Peyer's patch (tissue), 4 donors: Measurements from ENCODE around the gene DRD4. TPM values are rescaled to one million over a fixed set of nuclear protein-coding genes. Genes with fewer than 3 reads are reported as not detected.
A peak's percentile ranks its signal among the peaks of the same experiment; 100 is the strongest.
"Not testable (repeated sequence)": the region's sequence is repeated elsewhere in the genome, so short reads cannot be mapped to it uniquely, and the experiment has no call there.

Experiments
- DNase-seq, 3 donors: peaks; one replicate each; pipeline ENCODE4 v3.0.0-alpha.2; 2017 to 2019
- H3K27ac ChIP-seq, 4 donors: fragments of 200-600 bp; sonication (generic); one replicate each; pipeline ENCODE4 v1.5.1; 2016 to 2019
- H3K27me3 ChIP-seq, 2 donors: fragments of 200-600 bp; sonication (generic); one replicate each; pipeline ENCODE4 v1.5.1; 2019
- H3K36me3 ChIP-seq, 3 donors: fragments of 200-600 bp; sonication (generic); one replicate each; pipeline ENCODE4 v1.5.1; 2016 to 2019
- H3K4me1 ChIP-seq, 4 donors: fragments of 200-600 bp; sonication (generic); one replicate each; pipeline ENCODE4 v1.5.1; 2016 to 2019
- H3K4me3 ChIP-seq, 4 donors: fragments of 200-600 bp; sonication (generic); 1 replicate in 3 of 4; 2 replicates in 1 of 4; pipeline ENCODE4 v1.5.1; 2016 to 2019; ENCODE audit warnings: mild to moderate bottlenecking in 1 of 4
- H3K9me3 ChIP-seq, 4 donors: fragments of 200-600 bp; sonication (generic); one replicate each; pipeline ENCODE4 v1.5.1; 2016 to 2019; ENCODE audit warnings: mild to moderate bottlenecking in 1 of 4
- POLR2A ChIP-seq, 2 donors: fragments of 450-650 bp; IDR thresholded peaks; one replicate each; pipeline ENCODE4 v1.5.1; 2017; ENCODE audit warnings: antibody characterized with exemption in 2 of 2, mild to moderate bottlenecking in 2 of 2, moderate library complexity in 2 of 2
- total RNA-seq, 4 donors: library from RNA; depleted of rRNA; stranded (reverse); fragments of >200 nt; gene quantifications; one replicate each; pipeline ENCODE4 v1.1.0, GENCODE V29; 2016
- TF ChIP-seq, protein P1 (sequence below), 6 experiments: fragments of 450-650 bp in 4 of 6; fragments of 200-600 bp in 2 of 6; sonication (generic) in 1 of 6; IDR thresholded peaks; one replicate each; pipeline ENCODE4 v1.5.1; 2017 to 2019; ENCODE audit warnings: antibody characterized with exemption in 6 of 6, mild to moderate bottlenecking in 3 of 6, moderate library complexity in 1 of 6

DRD4 gene
- total RNA-seq, 4 donors from 2014 or later, result 1.6 to 3.0 TPM; not detected in 2

DNA sequence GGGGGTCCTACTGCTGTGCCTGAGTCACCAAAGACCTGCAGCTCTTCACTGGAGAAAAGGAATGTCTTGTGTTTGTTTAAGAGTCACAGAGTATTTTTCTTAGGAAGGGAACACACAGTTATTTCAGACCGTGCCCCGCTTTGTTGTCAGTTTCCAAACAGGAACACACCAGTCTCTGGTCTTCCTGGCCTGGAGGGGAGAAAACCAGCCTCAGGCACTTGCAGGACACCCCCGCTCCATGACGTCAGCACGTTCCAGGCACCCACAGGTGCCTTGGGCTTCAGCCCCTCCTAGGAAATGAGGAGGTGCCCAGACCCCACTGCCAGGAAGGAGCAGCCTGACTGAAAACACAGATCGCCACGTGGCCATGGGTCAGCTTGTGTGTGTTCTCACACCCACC lies 52.6 kb downstream of the DRD4 start:
- Histone ChIP-seq H3K4me1 (peaks cover 3 to 21% (median 14%) of the 10 kb centered on the region in 4 donors), H3K9me3 (no peaks in the 10 kb centered on the region), H3K27ac (no peak overlapping the region), H3K4me3 (no peak overlapping the region), H3K27me3 (no peaks in the 10 kb centered on the region), H3K36me3 (peaks cover 0 to 51% (median under 1%) of the 10 kb centered on the region in 3 donors)
- DNase-seq, result peak in 1 of 3 donors; percentile 43
- TF ChIP-seq POLR2A (IDR thresholded peaks at IDR 0.05), result no peak
- TF ChIP-seq, protein P1, sequence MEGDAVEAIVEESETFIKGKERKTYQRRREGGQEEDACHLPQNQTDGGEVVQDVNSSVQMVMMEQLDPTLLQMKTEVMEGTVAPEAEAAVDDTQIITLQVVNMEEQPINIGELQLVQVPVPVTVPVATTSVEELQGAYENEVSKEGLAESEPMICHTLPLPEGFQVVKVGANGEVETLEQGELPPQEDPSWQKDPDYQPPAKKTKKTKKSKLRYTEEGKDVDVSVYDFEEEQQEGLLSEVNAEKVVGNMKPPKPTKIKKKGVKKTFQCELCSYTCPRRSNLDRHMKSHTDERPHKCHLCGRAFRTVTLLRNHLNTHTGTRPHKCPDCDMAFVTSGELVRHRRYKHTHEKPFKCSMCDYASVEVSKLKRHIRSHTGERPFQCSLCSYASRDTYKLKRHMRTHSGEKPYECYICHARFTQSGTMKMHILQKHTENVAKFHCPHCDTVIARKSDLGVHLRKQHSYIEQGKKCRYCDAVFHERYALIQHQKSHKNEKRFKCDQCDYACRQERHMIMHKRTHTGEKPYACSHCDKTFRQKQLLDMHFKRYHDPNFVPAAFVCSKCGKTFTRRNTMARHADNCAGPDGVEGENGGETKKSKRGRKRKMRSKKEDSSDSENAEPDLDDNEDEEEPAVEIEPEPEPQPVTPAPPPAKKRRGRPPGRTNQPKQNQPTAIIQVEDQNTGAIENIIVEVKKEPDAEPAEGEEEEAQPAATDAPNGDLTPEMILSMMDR (IDR thresholded peaks at IDR 0.05), result no peak

DNA sequence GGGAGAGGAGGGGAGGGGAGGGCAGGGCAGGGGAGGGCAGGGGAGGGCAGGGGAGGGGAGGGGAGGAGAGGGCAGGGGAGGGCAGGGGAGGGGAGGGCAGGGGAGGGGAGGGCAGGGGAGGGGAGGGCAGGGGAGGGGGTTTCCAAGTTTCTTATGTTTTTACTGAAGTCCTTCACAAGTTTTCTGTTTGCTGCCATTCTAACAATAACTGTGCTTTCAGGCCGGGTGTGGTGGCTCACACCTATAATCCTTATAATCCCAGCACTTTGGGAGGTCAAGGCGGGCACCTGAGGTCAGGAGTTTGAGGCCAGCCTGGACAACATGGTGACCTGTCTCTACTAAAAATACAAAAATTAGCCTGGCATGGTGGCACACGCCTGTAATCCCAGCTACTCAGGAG lies 53.2 kb downstream of the DRD4 start:
- not testable (repeated sequence) for H3K9me3 ChIP-seq, H3K27ac ChIP-seq, H3K27me3 ChIP-seq, DNase-seq, H3K4me3 ChIP-seq
- Histone ChIP-seq H3K36me3 (peaks cover 0 to 45% (median 0%) of the 10 kb centered on the region in 3 donors), H3K4me1 (peaks cover 3 to 22% (median 15%) of the 10 kb centered on the region in 4 donors)

Other genes with a start within 250 kb of the DRD4 start
- gene PKP3, start 243.1 kb upstream of the DRD4 start, total RNA-seq, result 100 to 1,000 TPM in 3 of 4 donors, 10 to 100 TPM in 1; 95.7 to 254 (median 202) TPM
- 100 to 1,000 TPM in 3 of 4 donors, 10 to 100 TPM in 1; 82.3 to 143 (median 111) TPM for gene SIGIRR, start 222.3 kb upstream of the DRD4 start, total RNA-seq
- 100 to 1,000 TPM; 161 to 474 (median 254) TPM for gene ANO9, start 195.3 kb upstream of the DRD4 start, total RNA-seq
- 10 to 100 TPM; 21.0 to 42.7 (median 31.7) TPM for gene PTDSS2, start 187.0 kb upstream of the DRD4 start, total RNA-seq
- gene RNH1, start 130.0 kb upstream of the DRD4 start, total RNA-seq, result 100 to 1,000 TPM; 130 to 157 (median 137) TPM
- gene HRAS, start 101.7 kb upstream of the DRD4 start, total RNA-seq, result 10 to 100 TPM; 27.4 to 55.3 (median 35.1) TPM
- gene LRRC56, start 99.7 kb upstream of the DRD4 start, total RNA-seq, result 1 to 10 TPM in 2 of 4 donors, under 1 TPM in 2; 0.67 to 4.1 (median 2.4) TPM
- 10 to 100 TPM in 3 of 4 donors, 1 to 10 TPM in 1; 6.6 to 32.9 (median 14.1) TPM for gene LMNTD2, start 76.5 kb upstream of the DRD4 start, total RNA-seq
- 100 to 1,000 TPM in 3 of 4 donors, 10 to 100 TPM in 1; 80.9 to 340 (median 172) TPM for gene RASSF7, start 76.3 kb upstream of the DRD4 start, total RNA-seq
- gene PHRF1, start 60.8 kb upstream of the DRD4 start, total RNA-seq, result 10 to 100 TPM; 48.4 to 88.0 (median 57.8) TPM
- gene IRF7, start 21.3 kb upstream of the DRD4 start, total RNA-seq, result 10 to 100 TPM; 28.1 to 80.9 (median 58.4) TPM
- gene CDHR5, start 12.3 kb upstream of the DRD4 start, total RNA-seq, result 1,000 to 10,000 TPM in 3 of 4 donors, 10 to 100 TPM in 1; 77.6 to 1,696 (median 1,274) TPM
- gene SCT, start 10.1 kb upstream of the DRD4 start, total RNA-seq, result 10 to 100 TPM in 1 of 4 donors, not detected in 3; 12.6 TPM
- 10 to 100 TPM; 14.9 to 56.2 (median 47.0) TPM for gene DEAF1, start 58.0 kb downstream of the DRD4 start, total RNA-seq
- gene TMEM80, start 58.5 kb downstream of the DRD4 start, total RNA-seq, result 10 to 100 TPM; 10.7 to 58.9 (median 44.5) TPM
- 100 to 1,000 TPM; 258 to 710 (median 672) TPM for gene EPS8L2, start 69.0 kb downstream of the DRD4 start, total RNA-seq
- gene TALDO1, start 110.2 kb downstream of the DRD4 start, total RNA-seq, result 100 to 1,000 TPM; 140 to 175 (median 149) TPM
- gene GATD1, start 140.2 kb downstream of the DRD4 start, total RNA-seq, result 10 to 100 TPM; 47.6 to 81.7 (median 52.9) TPM
- not detected for gene CEND1, start 152.8 kb downstream of the DRD4 start, total RNA-seq
- 10 to 100 TPM; 14.2 to 22.0 (median 16.6) TPM for gene SLC25A22, start 161.0 kb downstream of the DRD4 start, total RNA-seq
- 10 to 100 TPM; 29.1 to 83.3 (median 70.2) TPM for gene PIDD1, start 168.0 kb downstream of the DRD4 start, total RNA-seq
- 1,000 to 10,000 TPM in 1 of 4 donors, 100 to 1,000 TPM in 3; 261 to 1,717 (median 510) TPM for gene RPLP2, start 172.7 kb downstream of the DRD4 start, total RNA-seq
- gene PNPLA2, start 181.6 kb downstream of the DRD4 start, total RNA-seq, result 100 to 1,000 TPM in 3 of 4 donors, 10 to 100 TPM in 1; 71.8 to 254 (median 163) TPM
- gene CRACR2B, start 190.7 kb downstream of the DRD4 start, total RNA-seq, result 100 to 1,000 TPM in 3 of 4 donors, 10 to 100 TPM in 1; 44.0 to 175 (median 110) TPM
- gene CD151, start 195.7 kb downstream of the DRD4 start, total RNA-seq, result 100 to 1,000 TPM; 102 to 277 (median 237) TPM
- gene POLR2L, start 205.3 kb downstream of the DRD4 start, total RNA-seq, result 10 to 100 TPM; 37.8 to 67.1 (median 44.8) TPM
- gene TSPAN4, start 205.6 kb downstream of the DRD4 start, total RNA-seq, result 10 to 100 TPM; 20.0 to 52.1 (median 38.4) TPM